ENCODE results near the gene STX2. TPM values are rescaled to one million over a fixed set of nuclear protein-coding genes. Genes with fewer than 3 reads are reported as not detected.
A peak's percentile ranks its signal among the peaks of the same experiment; 100 is the strongest.

The STX2 gene
- total and polyA plus RNA-seq, 2 experiments from 2014 or later, result 16.4 to 35.4 TPM

GRCh38 chr12:130838284-130838950 is 633 bp downstream of the STX2 start:
- Histone ChIP-seq H3K79me2 (replicated peaks; ENCODE audit: insufficient read depth) (peaks cover 48% of the 10 kb centered on the region), H3K4me1 (ENCODE audit: insufficient read depth) (peaks cover 33% of the 10 kb centered on the region), H3K4me3 (peak overlapping the region; percentile 93), H3K36me3 (ENCODE audit: insufficient read depth) (no peaks in the 10 kb centered on the region), H3K27me3 (ENCODE audit: insufficient read depth) (peaks cover 19% of the 10 kb centered on the region), H3F3A (replicated peaks; ENCODE audit: low read depth) (0 out of 2 replicates have a peak, but pooled peaks cover 8% of the 10 kb centered on the region), H3K9me2 (ENCODE audit: insufficient read depth) (no peaks in the 10 kb centered on the region), H2AFZ (peak overlapping the region; percentile 93; the same call in 1 of the 2 replicates), H3K4me2 (peak overlapping the region; percentile 97), H4K20me1 (replicated peaks; ENCODE audit: insufficient read depth) (no peaks in the 10 kb centered on the region), H3K27ac (ENCODE audit: low read depth) (no peak overlapping the region)
- peaks cover 2% of the 10 kb centered on the region; the same call in 2 of the 3 replicates for H3K36me3 Mint-ChIP-seq (ENCODE audit: low read depth)
- H3K4me3 Mint-ChIP-seq, result peak overlapping the region; percentile 84
- H3K27ac Mint-ChIP-seq, result no peak overlapping the region
- H3K27me3 Mint-ChIP-seq (ENCODE audit: insufficient read depth, low read depth, poor library complexity), result peaks cover 10% of the 10 kb centered on the region
- no peak for TF ChIP-seq ZNF114 (CRISPR knock-in tag; IDR thresholded peaks at IDR 0.05)
- TF ChIP-seq ZNF331 (CRISPR knock-in tag; IDR thresholded peaks at IDR 0.05; ENCODE audit: low read depth), result no peak
- no peak for TF ChIP-seq EZH2 (IDR thresholded peaks at IDR 0.05; ENCODE audit: low read depth, unreplicated experiment)
- no peak for TF ChIP-seq ZNF462 (CRISPR knock-in tag; IDR thresholded peaks at IDR 0.05)
- no peak for TF ChIP-seq REST (IDR thresholded peaks at IDR 0.05; ENCODE audit: unreplicated experiment)
- TF ChIP-seq JUNB (IDR thresholded peaks at IDR 0.05; ENCODE audit: unreplicated experiment), result no peak
- no peak for TF ChIP-seq POLR2AphosphoS5 (IDR thresholded peaks at IDR 0.05; ENCODE audit: low read depth)
- no peak for TF ChIP-seq NANOG (IDR thresholded peaks at IDR 0.05; ENCODE audit: borderline replicate concordance)
- TF ChIP-seq EZH2phosphoT487 (IDR thresholded peaks at IDR 0.05; ENCODE audit: unreplicated experiment), result no peak
- TF ChIP-seq CTCF (conservative IDR thresholded peaks at IDR 0.05; ENCODE audit: low read depth in 2 of 2), result no peak
- TF ChIP-seq ETS1 (IDR thresholded peaks at IDR 0.05), result no peak
- TF ChIP-seq CREB1 (CRISPR knock-in tag; IDR thresholded peaks at IDR 0.05; ENCODE audit: low read depth), result no peak
- no peak for TF ChIP-seq STAT1 (IDR thresholded peaks at IDR 0.05; ENCODE audit: unreplicated experiment)
- peaks cover 49% of the 10 kb centered on the region for H3K4me1 Mint-ChIP-seq
- peak; percentile 81 for ATAC-seq
- peaks cover 3% of the 10 kb centered on the region for H3K9me3 Mint-ChIP-seq
- DNase-seq (ENCODE audit: low spot score), result peak; percentile 65

All from GM23338 (cell line).